HG03439 (cell line): ENCODE results near the gene PSMD12.
"Not testable (repeated sequence)": the region's sequence is repeated elsewhere in the genome, so short reads cannot be mapped to it uniquely, and the experiment has no call there.

Experiments
- ATAC-seq: cut with Tn5 transposase; IDR thresholded peaks from one replicate; pipeline ENCODE4 v1.9.1; 2021; ENCODE audit warnings: mild to moderate bottlenecking, moderate library complexity; ENCODE audit not compliant: unreplicated experiment

PSMD12 gene

GRCh38 chr17:67315865-67316264 is 50.5 kb downstream of the PSMD12 start:
- ATAC-seq = no peak

- ATAC-seq = no peak
Observed at GRCh38 chr17:67312265-67312664, 54.1 kb downstream of the PSMD12 start.

GRCh38 chr17:67311575-67311974 is 54.8 kb downstream of the PSMD12 start:
- ATAC-seq = no peak

GRCh38 chr17:67310406-67310805 is 56.0 kb downstream of the PSMD12 start:
- no peak for ATAC-seq

GRCh38 chr17:67305446-67306235 is 60.7 kb downstream of the PSMD12 start:
- not testable (repeated sequence) for ATAC-seq

- no peak for ATAC-seq
Observed at GRCh38 chr17:67297454-67297960, 68.9 kb downstream of the PSMD12 start.

GRCh38 chr17:67294451-67295199 is 71.8 kb downstream of the PSMD12 start:
- ATAC-seq = no peak

GRCh38 chr17:67293251-67294203 is 72.8 kb downstream of the PSMD12 start:
- peak; percentile 75 for ATAC-seq

GRCh38 chr17:67290711-67291291 is 75.6 kb downstream of the PSMD12 start:
- ATAC-seq = no peak

GRCh38 chr17:67290244-67290643 is 76.1 kb downstream of the PSMD12 start:
- no peak for ATAC-seq

- ATAC-seq = no peak
Observed at GRCh38 chr17:67289181-67289876, 77.0 kb downstream of the PSMD12 start.
